ENCODE data around the gene XXYLT1. TPM values are rescaled to one million over a fixed set of nuclear protein-coding genes. Genes with fewer than 3 reads are reported as not detected.

The XXYLT1 gene
- total RNA-seq, 4 donors from 2014 or later, result 14.1 to 23.7 (median 15.4) TPM

GRCh38 chr3:195261925-195262324 lies 9.0 kb downstream of the XXYLT1 start:
- WGBS, 2 donors, result 71 to 86% methylated on average over 2 of the region's 2 CpGs
- Histone ChIP-seq H3K27ac (no peak overlapping the region), H3K36me3 (peaks cover 0 to 17% (median 0%) of the 10 kb centered on the region in 3 donors), H3K4me1 (peaks cover 9 to 56% (median 29%) of the 10 kb centered on the region in 3 donors), H3K27me3 (no peaks in the 10 kb centered on the region), H3K9me3 (no peaks in the 10 kb centered on the region), H3K4me3 (no peak overlapping the region)
- DNase-seq, result no peak
- intact Hi-C loops (cut with DNase I), result loop anchor here (5.0 kb wide), 1 partner anchor 580 kb away; no protein-coding TSS in a partner anchor
- no peak for TF ChIP-seq CTCF (IDR thresholded peaks at IDR 0.05)
- no peak for TF ChIP-seq POLR2A (IDR thresholded peaks at IDR 0.05)

GRCh38 chr3:195260280-195260905 lies 10.6 kb downstream of the XXYLT1 start:
- intact Hi-C loops (cut with DNase I), result loop anchor here (5.0 kb wide), 1 partner anchor 578 kb away; no protein-coding TSS in a partner anchor
- DNase-seq, result no peak
- no peaks in the 10 kb centered on the region for H3K9me3 ChIP-seq
- 0 to 10% methylated on average over 2 to 3 of the region's 41 CpGs for WGBS, 2 donors
- peaks cover 0 to 11% (median 0%) of the 10 kb centered on the region in 3 donors for H3K36me3 ChIP-seq
- H3K4me3 ChIP-seq, result peak overlapping the region; percentile 60 to 81 (median 64)
- H3K4me1 ChIP-seq, result peaks cover 9 to 56% (median 29%) of the 10 kb centered on the region in 3 donors
- no peak for TF ChIP-seq POLR2A (IDR thresholded peaks at IDR 0.05)
- TF ChIP-seq CTCF (IDR thresholded peaks at IDR 0.05), result no peak
- no peaks in the 10 kb centered on the region for H3K27me3 ChIP-seq
- H3K27ac ChIP-seq, result peak overlapping the region; percentile 87 to 96 (median 94)

- WGBS, 2 donors, result 0% methylated on average over 9 to 18 of the region's 82 CpGs
- DNase-seq, result peak; percentile 77
- intact Hi-C loops (cut with DNase I), result loop anchor here (5.0 kb wide), 2 partner anchors 152 to 577 kb away; no protein-coding TSS in a partner anchor
- Histone ChIP-seq H3K4me1 (peaks cover 9 to 55% (median 29%) of the 10 kb centered on the region in 3 donors), H3K36me3 (peaks cover 0 to 7% (median 0%) of the 10 kb centered on the region in 3 donors), H3K9me3 (no peaks in the 10 kb centered on the region), H3K4me3 (peak overlapping the region; percentile 60 to 81 (median 64)), H3K27me3 (no peaks in the 10 kb centered on the region), H3K27ac (peak overlapping the region; percentile 87 to 96 (median 94))
- TF ChIP-seq CTCF (IDR thresholded peaks at IDR 0.05), result peak in 5 of 6 experiments; percentile 12 to 100 (median 99)
- peak in 2 of 4 donors; percentile 67 to 74 for TF ChIP-seq POLR2A (IDR thresholded peaks at IDR 0.05)
Measured at GRCh38 chr3:195259475-195260279, 11.3 kb downstream of the XXYLT1 start.

- peaks cover 0 to 7% (median 0%) of the 10 kb centered on the region in 3 donors for H3K36me3 ChIP-seq
- peaks cover 9 to 52% (median 29%) of the 10 kb centered on the region in 3 donors for H3K4me1 ChIP-seq
- no peaks in the 10 kb centered on the region for H3K27me3 ChIP-seq
- no peak for DNase-seq
- intact Hi-C loops (cut with DNase I), result loop anchor here (5.0 kb wide), 1 partner anchor 152 kb away; no protein-coding TSS in a partner anchor
- 40% methylated on average over 3 of the region's 7 CpGs; no CpG with 5 or more reads in 1 of the 2 donors for WGBS, 2 donors
- peak overlapping the region; percentile 87 to 96 (median 94) for H3K27ac ChIP-seq
- no peaks in the 10 kb centered on the region for H3K9me3 ChIP-seq
- TF ChIP-seq CTCF (IDR thresholded peaks at IDR 0.05) (no peak), POLR2A (IDR thresholded peaks at IDR 0.05) (no peak)
- H3K4me3 ChIP-seq, result peak overlapping the region; percentile 60 to 81 (median 64)
Measured at GRCh38 chr3:195259154-195259474, 11.8 kb downstream of the XXYLT1 start.
